Measurements from ENCODE around the gene ARNT2. TPM values are rescaled to one million over a fixed set of nuclear protein-coding genes. Genes with fewer than 3 reads are reported as not detected.

The ARNT2 gene
- total and polyA plus RNA-seq, 2 experiments from 2014 or later = 4.6 to 11.6 TPM

- no peak for TF ChIP-seq CTCF (conservative IDR thresholded peaks at IDR 0.05; ENCODE audit: low read depth in 2 of 2)
- no peak for TF ChIP-seq NANOG (IDR thresholded peaks at IDR 0.05; ENCODE audit: borderline replicate concordance)
- TF ChIP-seq EZH2 (IDR thresholded peaks at IDR 0.05; ENCODE audit: low read depth, unreplicated experiment) = no peak
- TF ChIP-seq EZH2phosphoT487 (IDR thresholded peaks at IDR 0.05; ENCODE audit: unreplicated experiment) = no peak
Measured at GRCh38 chr15:80549654-80550053, 145.5 kb downstream of the ARNT2 start (continued).

GRCh38 chr15:80550219-80550907, 146.2 kb downstream of the ARNT2 start:
- no peaks in the 10 kb centered on the region for H3K4me1 ChIP-seq (ENCODE audit: insufficient read depth)

More at GRCh38 chr15:80550219-80550907, 146.2 kb downstream of the ARNT2 start:
- peaks cover 4% of the 10 kb centered on the region; the same call in 1 of the 3 replicates for H3K36me3 Mint-ChIP-seq (ENCODE audit: low read depth)
- Histone ChIP-seq H2AFZ (no peak overlapping the region), H3F3A (replicated peaks; ENCODE audit: low read depth) (no peaks in the 10 kb centered on the region), H3K79me2 (replicated peaks; ENCODE audit: insufficient read depth) (no peaks in the 10 kb centered on the region), H3K4me2 (no peak overlapping the region), H3K27me3 (ENCODE audit: insufficient read depth) (no peaks in the 10 kb centered on the region), H3K36me3 (ENCODE audit: insufficient read depth) (no peaks in the 10 kb centered on the region), H3K9me2 (ENCODE audit: insufficient read depth) (peaks cover 8% of the 10 kb centered on the region; the same call in 1 of the 2 replicates), H3K27ac (ENCODE audit: low read depth) (no peak overlapping the region), H4K20me1 (replicated peaks; ENCODE audit: insufficient read depth) (no peaks in the 10 kb centered on the region; the same call in 1 of the 2 replicates), H3K4me3 (no peak overlapping the region)
- H3K4me1 Mint-ChIP-seq = peaks cover under 1% of the 10 kb centered on the region; the same call in 2 of the 3 replicates
- no peaks in the 10 kb centered on the region for H3K9me3 Mint-ChIP-seq
- no peak overlapping the region for H3K4me3 Mint-ChIP-seq
- ATAC-seq (no peak), DNase-seq (ENCODE audit: low spot score) (no peak)
- TF ChIP-seq POLR2AphosphoS5 (IDR thresholded peaks at IDR 0.05; ENCODE audit: low read depth) (no peak), EZH2 (IDR thresholded peaks at IDR 0.05; ENCODE audit: low read depth, unreplicated experiment) (no peak), STAT1 (IDR thresholded peaks at IDR 0.05; ENCODE audit: unreplicated experiment) (no peak), CTCF (conservative IDR thresholded peaks at IDR 0.05; ENCODE audit: low read depth in 2 of 2) (no peak), ZNF462 (CRISPR knock-in tag; IDR thresholded peaks at IDR 0.05) (no peak), NANOG (IDR thresholded peaks at IDR 0.05; ENCODE audit: borderline replicate concordance) (no peak), ZNF331 (CRISPR knock-in tag; IDR thresholded peaks at IDR 0.05; ENCODE audit: low read depth) (no peak), CREB1 (CRISPR knock-in tag; IDR thresholded peaks at IDR 0.05; ENCODE audit: low read depth) (no peak)
- H3K27ac Mint-ChIP-seq = no peak overlapping the region
- H3K27me3 Mint-ChIP-seq (ENCODE audit: insufficient read depth, low read depth, poor library complexity) = no peaks in the 10 kb centered on the region
